ENCODE results near the gene ARHGAP10. TPM values are rescaled to one million over a fixed set of nuclear protein-coding genes. Genes with fewer than 3 reads are reported as not detected.
"Not testable (repeated sequence)": the region's sequence is repeated elsewhere in the genome, so short reads cannot be mapped to it uniquely, and the experiment has no call there.

The ARHGAP10 gene
- polyA plus RNA-seq, 1 donor: 39.4 TPM

DNA sequence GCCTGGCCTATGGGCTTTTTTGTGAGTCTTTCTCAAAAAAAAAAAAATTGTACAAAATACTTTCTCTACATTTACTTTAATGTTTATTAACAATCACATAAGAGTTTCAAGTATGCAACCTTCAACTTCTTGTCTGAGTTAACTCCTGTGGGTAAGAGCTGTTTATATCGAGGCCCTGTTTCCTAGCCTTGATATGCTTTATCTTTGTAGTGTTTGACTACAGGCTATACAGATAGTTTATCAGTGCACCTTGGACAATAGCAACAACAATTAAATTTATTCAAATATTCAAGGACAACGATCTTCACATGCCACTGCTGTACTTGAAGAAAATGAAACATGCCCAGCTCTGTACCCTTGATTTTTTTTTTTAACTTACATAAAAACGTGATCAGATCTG is 178.4 kb downstream of the ARHGAP10 start:
- no peak for DNase-seq

DNA sequence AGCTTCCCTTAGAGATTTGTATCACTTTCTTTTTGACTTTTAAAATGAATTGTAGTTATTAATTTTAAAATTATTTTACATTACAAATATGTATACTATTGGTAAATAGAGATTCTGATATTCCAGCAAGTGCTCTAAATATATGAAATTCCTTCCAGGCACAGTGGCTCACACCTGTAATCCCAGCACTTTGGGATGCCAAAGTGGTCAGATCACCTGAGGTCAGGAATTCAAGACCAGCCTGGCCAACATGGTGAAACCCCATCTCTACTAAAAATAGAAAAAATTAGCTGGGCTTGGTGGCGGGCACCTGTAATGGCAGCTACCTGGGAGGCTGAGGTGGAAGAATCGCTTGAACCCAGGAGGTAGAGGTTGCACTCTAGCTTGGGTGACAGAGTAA is 180.2 kb downstream of the ARHGAP10 start:
- DNase-seq: not testable (repeated sequence)

DNA sequence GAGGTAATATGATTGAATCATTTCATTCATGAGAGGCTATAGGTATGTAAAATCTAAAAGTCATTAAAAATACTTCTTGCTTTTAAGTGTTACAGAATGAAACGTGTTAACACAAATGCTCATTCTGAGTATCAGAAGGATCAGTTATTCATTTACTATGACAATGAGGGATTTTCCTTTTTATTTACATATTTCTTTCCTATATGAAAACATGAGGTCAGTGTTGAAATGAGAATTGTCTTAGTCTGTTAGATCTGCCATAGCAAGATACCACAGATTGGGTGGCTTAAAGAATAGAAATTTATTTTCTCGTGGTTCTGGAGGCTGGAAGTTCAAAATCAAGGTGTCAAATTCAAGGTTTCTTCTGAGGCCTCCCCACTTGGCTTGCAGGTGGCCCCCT is 181.2 kb downstream of the ARHGAP10 start:
- DNase-seq: no peak

DNA sequence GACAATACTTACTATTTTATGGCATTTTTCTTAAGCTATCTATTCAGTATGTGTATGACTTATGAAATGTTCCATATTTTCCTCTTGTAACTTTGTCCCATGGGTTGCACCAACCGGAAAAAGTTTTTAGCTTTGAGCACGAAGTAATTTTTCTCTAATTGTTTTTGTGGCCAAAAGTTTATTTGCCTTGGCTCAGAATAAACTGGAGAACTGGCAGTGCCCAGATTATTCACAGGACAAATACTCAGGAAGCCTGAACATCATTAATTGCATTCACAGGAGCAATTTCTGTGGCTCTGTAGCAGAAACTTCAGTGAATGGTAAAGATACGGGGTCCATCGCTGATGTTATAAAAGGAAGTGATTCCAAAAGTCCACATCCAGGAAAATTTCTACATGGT is 184.5 kb downstream of the ARHGAP10 start:
- DNase-seq: no peak

DNA sequence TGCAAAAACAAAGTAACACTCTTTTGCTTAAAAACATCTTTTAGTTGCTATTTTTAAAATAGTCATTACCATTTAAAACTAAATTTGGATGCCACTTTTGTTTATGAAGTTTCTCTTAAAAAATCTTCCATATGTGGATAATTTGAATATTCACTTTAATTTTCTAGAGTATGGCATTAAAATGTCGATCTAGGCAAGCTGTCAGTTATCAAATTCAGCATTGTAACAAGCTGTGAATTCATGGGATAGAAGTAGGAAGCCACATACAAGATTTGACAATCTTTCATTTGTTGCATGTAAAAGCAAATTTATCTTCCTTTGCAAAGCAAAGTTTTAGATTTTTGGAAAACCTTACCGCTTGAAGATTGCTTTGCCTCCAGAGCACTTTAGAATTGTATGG is 191.5 kb downstream of the ARHGAP10 start:
- no peak for DNase-seq

DNA sequence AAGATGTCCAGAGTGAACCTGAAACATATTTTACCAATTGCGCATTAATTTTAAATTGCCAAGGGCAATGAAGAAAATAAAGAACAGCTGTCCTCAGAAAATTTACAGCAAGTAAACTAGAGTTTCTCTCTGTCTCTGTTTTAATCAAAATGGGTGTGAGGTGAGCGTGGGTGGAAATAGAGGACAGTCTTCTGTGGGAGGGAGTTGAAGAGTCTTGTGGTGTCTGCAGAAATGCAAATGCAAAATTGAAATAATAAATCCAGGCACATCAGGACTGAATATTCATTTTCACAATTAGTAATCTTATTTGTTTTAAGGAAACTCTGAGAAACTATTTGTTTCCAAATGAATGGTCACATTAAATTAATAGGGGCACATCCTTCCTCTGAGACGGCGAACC is 192.0 kb downstream of the ARHGAP10 start:
- DNase-seq: no peak

DNA sequence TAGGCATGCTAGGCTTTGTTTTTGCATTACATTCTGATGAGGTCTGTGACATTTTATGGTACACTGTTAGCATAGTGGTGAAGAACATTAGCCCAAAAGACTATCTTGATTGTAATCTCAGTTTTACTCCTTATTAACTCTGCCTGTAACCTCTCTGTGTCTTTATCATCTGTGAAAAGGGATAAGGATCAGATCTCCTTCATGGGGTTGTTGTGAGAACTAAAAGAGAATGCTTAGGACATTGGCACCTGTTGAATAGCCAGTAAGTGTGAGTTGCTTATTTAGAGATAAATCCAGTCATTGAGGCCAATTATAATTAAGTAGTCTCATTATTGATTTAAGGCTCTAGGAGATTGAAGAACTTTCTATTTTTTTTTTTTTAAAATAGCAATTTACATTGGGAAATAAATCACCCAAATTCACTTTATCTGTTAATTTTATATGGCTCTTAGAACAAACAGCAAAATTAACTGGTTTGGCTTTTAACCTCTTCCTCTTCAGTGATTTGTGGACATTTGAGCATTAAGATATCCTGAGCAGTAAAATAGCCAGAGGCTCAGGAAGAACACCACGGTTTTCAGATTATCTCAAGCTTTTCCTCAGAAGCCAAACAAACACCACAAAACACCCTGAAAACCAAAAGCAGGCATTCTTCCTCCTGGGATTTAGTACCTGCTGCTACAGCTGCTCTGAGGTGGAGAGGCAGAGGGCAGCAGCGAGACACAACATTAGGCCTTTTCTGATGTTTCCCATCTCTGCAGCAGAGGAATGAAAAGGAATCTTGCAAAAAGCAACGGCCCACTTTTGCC is 192.9 kb downstream of the ARHGAP10 start:
- DNase-seq: no peak

DNA sequence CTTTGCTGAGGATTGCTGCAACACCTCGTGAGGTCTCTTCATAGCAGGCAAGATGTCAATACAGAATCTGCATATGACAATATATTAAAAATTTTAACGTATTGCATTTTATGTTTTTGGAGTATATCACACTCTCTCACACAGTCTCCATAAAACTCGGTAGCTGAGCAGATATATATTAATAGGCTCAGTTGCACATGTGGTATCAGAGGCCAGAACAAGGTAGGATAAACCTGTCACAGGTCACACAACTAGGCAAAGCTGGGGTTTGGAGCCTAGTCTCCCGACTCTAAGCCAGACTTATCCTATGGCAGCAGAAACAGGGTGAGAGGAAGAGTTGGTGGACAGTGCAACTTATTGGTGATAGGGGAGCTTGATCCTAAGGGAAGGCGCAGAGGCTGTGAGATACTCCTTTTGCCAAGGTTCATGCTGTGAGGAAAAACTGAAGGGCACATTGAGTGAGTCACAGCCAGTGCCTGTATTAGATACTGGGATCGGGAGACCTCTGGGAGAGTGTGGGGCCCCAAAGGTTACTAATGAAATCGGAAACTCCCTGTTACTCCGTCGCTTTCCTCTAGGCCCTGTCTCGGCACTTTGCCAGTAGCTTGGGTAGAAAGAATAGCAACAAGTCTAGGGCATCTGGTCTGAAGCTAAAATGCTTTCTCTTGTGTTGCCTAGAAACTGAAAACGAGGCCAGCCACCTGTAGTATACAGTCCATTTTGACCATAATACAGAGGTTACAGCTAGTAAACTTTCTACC is 195.7 kb downstream of the ARHGAP10 start:
- DNase-seq: no peak

DNA sequence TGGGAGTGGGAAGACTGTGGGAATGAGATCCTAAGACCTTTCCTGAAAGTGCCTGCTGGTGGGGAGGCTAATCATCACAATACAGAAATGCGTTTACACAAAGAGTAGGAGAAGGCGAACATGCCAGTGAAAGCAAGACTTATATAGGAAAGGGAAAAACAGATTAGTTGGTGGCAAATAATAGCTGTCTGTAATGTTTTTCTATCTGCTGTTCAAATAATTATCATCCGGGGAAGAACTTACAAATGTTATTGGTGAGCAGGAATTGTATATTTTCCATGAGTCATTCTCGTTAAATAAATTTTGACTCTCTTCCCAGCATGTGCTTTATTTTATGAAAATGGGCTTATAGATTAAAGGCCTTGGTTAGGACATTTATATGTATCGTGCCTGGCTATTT is 196.5 kb downstream of the ARHGAP10 start:
- DNase-seq: peak; percentile 18

DNA sequence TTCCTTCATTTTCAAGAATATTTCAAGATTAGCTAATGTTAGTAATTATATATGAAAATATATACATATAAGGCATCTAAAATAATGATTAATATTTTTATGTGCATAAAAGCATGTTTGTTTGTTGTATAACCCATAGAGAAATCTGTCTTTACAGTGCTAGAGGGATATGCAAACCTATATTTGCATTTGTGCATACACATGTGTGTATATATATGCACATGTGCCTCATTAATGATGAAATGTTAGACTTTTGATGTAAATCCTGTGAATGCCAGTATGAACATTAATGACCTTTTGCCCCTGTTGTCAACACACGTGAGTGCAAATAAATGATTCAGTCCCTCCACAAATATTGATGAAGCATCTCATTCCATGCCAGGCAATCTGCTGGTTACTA is 197.9 kb downstream of the ARHGAP10 start:
- no peak for DNase-seq

DNA sequence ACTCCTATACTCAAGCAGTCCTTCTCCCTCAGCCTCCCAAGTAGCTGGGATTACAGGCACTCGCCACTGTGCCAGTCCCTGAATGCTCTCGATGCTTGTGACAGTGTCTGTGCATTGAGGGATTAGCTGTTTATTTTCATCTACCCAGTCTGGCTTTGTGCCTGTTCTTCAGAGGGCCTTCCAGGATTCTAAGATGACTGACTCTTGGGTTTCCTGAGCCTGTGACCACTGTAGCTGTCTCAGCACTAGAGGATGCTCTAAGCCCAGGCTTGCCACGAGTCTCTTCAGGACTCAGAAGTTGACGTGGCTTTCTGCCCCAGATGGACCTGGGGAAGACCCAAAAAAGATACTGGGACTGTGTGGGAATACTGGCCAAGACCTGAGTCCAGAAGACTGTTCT is 201.4 kb downstream of the ARHGAP10 start:
- DNase-seq: no peak

DNA sequence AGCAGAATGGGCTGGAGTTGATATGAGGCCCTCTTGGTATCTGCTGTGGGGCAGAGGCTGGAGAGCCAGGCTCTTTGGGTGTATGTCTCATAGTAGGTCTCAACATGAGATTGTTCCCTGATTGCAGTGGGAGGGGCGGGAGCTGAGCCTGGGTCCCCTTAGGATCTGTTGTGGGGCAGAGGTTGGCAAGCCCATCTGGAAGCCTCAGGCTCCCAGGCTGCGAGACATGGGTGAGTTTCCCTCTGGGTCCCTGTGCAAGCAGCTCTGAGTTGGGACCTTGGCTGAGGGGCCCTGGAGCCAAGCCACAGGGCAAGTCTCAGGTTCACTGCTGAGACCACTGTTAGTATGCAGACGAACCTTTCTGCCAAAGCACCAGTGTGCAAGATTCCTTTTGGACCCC is 201.9 kb downstream of the ARHGAP10 start:
- no peak for DNase-seq

DNA sequence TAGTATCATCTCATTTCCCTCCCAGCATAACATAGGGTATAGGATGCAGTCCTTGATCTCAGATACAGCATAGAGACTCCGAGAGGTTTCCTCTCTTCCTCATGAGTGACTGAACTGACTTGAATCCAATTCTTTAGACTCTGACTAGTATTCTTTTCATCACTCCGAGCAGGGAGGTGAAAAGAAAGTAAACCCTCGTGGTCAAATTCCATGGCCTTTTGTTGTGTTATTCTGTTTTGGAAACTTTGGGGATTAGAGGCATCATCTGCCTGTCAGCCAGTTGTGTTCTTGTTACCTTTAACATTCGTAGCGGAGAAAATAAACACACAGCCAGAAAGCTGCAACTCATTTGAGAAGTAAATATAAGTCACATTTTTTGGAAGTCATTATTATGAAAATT is 206.6 kb downstream of the ARHGAP10 start:
- DNase-seq: no peak

DNA sequence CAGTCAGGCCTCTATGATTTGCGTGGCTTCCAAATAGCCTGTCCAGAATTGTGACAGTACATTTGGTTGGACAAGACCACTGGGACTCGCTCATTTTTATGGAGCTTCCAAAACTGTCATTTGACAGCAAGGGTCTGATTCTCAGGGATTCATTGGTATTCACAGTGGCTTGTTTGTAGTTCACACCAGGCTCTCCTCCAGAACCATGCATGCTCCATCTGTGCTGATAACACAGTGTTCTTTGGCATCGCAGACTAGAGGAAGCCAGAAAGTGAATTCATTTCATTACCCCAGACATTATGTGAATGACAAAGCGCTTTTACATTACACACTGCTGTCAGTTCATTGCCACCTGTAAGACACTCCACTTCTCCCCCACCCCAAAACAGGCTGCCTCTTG is 208.3 kb downstream of the ARHGAP10 start:
- no peak for DNase-seq

DNA sequence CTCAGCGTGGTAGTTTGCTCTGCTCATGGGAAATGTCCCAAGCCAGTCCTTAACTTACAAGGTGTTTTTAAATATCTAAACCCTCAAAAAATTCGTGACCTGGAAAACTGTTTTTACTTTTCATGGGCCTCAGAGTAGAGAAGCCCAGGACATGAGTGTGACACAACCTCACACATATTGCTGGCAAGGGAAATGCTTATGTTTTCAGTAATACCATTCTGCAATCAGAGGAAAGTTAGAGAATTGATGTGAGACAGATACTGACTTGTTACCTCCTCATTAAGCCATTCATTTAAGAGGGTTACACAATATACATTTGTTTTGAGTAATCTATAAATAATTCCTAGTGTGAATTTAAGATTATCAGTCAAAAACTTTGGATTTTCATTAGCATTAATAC is 209.5 kb downstream of the ARHGAP10 start:
- DNase-seq: no peak

DNA sequence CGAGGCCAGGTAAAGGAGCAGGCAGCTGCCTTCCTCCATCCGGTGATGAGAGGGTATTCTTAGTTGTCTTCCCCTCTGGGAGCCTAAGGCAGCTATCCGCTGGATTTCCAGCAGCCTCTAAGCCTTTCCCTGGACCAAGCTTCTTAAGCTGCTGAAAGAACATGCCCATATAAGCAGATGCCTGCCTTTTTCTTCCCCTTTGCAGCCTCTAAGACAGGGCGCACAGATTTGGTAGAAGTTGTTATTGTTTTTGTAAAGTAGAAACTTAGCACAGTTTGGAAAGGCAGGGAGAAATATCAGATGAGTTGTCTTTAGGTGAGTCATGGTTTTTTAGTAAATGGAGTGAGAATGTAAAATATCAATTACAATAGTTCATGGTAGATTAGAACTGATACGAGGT is 210.8 kb downstream of the ARHGAP10 start:
- DNase-seq: no peak

DNA sequence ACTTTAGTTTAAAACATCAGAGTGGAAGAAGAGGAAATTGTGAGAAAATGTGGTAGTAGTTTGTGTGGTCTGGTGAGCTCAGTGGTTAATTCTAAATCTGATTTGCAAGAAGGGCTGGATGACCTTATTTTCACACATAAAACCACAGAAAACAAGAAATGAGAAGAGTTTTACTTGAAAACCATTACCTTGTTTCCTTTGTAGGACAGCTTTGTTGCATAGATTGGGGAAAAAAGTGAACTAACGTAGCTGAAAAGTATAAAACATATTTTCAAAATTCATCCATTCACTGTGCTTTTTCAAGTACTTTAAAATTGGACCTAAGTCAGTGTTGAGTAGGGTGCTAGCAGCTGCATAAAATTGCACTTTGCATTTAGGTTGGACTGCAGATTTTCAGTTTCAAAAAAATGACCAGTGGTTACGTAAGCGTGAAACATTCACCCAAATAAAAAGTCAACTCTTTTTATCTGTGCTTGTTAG is 211.3 kb downstream of the ARHGAP10 start:
- DNase-seq: no peak

DNA sequence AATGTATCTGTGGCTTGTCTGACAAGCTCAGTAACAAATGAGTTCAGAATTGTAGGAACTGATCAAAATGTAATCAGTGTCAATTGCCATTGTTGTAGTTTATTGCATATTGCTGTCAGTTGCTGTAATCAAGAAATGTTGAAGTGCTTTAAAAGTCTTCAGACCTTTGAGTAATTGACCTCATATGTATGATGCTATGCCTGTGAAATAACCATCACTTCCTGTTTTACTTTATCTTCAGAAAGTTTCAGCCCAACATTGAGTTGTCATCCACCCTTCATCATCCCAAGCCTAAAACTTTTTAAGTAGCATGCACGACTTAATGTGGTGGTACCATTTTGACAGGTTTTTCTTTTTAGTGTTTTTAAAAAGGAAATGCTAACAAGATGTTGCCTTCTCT is 212.4 kb downstream of the ARHGAP10 start:
- no peak for DNase-seq

DNA sequence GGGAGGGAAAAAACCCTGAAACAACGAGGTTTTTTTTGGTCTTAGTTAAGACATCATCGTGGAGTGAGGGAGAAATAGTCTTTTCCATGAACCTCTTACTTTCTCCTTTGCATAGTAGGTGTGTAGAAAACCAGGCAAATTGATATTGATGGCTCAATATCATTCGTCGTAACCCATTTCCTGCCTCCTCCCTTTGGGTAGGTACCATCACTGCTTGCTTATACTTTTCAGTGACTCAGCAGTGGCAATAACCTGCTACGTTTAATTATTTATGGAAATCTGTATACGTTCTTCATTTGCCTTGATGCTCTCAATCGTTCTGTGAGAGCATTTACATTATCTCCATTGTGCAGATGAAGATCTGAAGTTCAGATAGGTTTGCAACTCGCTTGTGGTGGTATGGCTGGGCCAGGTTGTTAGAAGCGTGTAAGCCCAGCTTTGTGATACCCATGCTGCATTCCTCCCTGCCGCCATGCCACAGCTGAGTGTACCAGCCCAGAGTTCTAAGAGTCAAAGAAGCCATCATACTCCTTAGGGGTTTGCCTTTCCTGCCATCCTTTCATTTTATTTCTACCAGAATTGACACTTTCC is 212.9 kb downstream of the ARHGAP10 start:
- DNase-seq: no peak

DNA sequence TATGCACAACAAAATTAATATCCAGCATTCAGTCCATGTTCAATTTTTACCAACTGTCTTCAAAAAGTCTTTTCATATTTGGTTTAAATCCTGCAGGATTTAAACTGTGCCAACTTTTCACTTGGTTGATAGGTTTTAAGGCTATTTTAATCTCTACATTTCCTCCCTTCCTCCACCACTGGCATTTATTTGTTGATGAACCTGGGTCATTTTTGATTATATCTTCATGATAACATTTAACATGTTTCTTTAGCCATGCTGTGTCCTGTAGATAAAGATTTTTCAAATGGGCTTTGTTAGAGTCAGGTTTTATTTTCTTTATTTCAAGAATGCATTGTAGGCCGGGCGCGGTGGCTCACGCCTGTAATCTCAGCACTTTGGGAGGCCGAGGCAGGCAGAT is 216.4 kb downstream of the ARHGAP10 start:
- DNase-seq: no peak

DNA sequence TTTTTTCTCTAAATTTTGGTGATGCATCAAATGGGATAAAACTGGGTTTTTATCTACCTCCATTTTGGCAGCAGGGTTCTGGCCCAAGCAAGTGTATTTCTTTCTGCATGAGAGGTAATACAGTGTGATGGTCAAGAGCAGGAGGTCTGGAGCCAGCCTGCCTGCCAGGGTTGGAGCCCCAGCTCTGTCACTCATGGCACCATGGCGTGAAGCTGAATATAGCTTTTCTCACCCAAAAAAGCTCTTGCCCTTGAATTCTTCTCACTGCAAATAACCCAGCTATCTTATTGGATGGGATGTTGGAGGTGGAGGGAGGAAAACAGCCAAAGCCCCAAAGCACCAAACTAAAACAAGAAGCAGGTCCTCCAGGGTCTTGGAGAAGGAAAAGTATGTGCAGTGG is 218.4 kb downstream of the ARHGAP10 start:
- no peak for DNase-seq

DNA sequence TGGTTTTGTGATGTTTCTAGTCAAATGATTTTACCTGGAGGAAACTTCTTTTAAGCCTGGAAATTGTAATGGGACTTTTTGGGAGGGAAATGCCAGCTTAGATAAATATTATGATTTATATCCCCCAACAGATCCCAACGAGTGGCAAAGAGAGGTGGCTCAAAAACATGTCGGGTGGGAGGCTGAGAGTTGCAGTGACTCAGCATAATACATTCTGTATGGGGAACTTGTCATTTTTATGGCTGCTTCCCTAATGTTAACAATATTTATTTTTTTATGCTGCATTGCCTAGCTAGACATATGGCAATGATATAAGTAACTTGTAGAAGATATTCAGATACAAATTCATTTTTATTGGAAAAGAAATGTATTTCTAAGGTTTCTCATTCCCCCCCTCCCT is 219.0 kb downstream of the ARHGAP10 start:
- no peak for DNase-seq

DNA sequence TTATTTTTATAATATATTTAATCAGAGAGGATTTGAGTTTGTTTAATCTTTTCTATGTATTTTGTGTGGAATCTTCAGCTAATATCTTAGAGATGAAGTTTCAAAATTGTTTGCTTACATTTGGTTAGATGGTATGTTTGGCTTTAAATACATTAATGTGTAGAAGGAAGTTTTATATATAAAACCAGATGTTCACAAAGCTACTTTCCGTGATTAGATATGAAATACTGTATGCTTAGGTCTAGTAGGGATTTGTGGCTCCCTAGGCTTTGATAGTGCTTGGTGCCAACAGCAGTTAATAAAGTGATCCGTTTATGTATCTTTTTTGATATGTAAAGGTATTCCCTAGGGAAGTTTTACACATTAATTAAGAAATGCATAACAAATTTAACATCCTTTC is 223.0 kb downstream of the ARHGAP10 start:
- DNase-seq: no peak

Measured in hindlimb muscle (tissue), 1 donor.